HG03558 (cell line): ENCODE data around the gene RREB1.

Experiments used
- ATAC-seq: cut with Tn5 transposase; IDR thresholded peaks from one replicate; pipeline ENCODE4 v1.9.1; 2021; ENCODE audit warnings: moderate number of reproducible peaks; ENCODE audit not compliant: unreplicated experiment; ENCODE audit errors: extremely low read depth

RREB1 gene

GRCh38 chr6:7119272-7119801, 11.6 kb downstream of the RREB1 start:
- ATAC-seq, result no peak

- no peak for ATAC-seq
Measured at GRCh38 chr6:7121700-7122241, 14.0 kb downstream of the RREB1 start.

GRCh38 chr6:7122684-7123083, 14.9 kb downstream of the RREB1 start:
- ATAC-seq, result no peak

GRCh38 chr6:7124114-7124513, 16.4 kb downstream of the RREB1 start:
- ATAC-seq, result no peak

- ATAC-seq, result no peak
Measured at GRCh38 chr6:7124636-7125035, 16.9 kb downstream of the RREB1 start.

GRCh38 chr6:7125290-7125689, 17.5 kb downstream of the RREB1 start:
- no peak for ATAC-seq

GRCh38 chr6:7126754-7127153, 19.0 kb downstream of the RREB1 start:
- ATAC-seq, result no peak

GRCh38 chr6:7127680-7128079, 19.9 kb downstream of the RREB1 start:
- ATAC-seq, result no peak

GRCh38 chr6:7129360-7129759, 21.6 kb downstream of the RREB1 start:
- no peak for ATAC-seq

GRCh38 chr6:7129784-7130569, 22.2 kb downstream of the RREB1 start:
- ATAC-seq, result no peak

- ATAC-seq, result no peak
Measured at GRCh38 chr6:7131390-7131789, 23.6 kb downstream of the RREB1 start.

- no peak for ATAC-seq
Measured at GRCh38 chr6:7132398-7133035, 24.8 kb downstream of the RREB1 start.

GRCh38 chr6:7134999-7135745, 27.4 kb downstream of the RREB1 start:
- no peak for ATAC-seq

- no peak for ATAC-seq
Measured at GRCh38 chr6:7135755-7136154, 28.0 kb downstream of the RREB1 start.

- no peak for ATAC-seq
Measured at GRCh38 chr6:7136859-7137334, 29.1 kb downstream of the RREB1 start.

- peak; percentile 33 for ATAC-seq
Measured at GRCh38 chr6:7137335-7138045, 29.7 kb downstream of the RREB1 start.

GRCh38 chr6:7138046-7138531, 30.3 kb downstream of the RREB1 start:
- no peak for ATAC-seq

- ATAC-seq, result no peak
Measured at GRCh38 chr6:7138921-7139358, 31.2 kb downstream of the RREB1 start.

GRCh38 chr6:7139835-7140470, 32.2 kb downstream of the RREB1 start:
- no peak for ATAC-seq
